SK-N-SH (cell line): ENCODE measurements around the gene DLD. TPM values are rescaled to one million over a fixed set of nuclear protein-coding genes. Genes with fewer than 3 reads are reported as not detected.
A peak's percentile ranks its signal among the peaks of the same experiment; 100 is the strongest.

ENCODE experiments used
- CTCF ChIA-PET: fragments of 300-600, 350-600 bp; formaldehyde crosslinking; extraction: SDS; loops from one replicate; lab custom pipeline; 2021; lab: Yijun Ruan, JAX
- POLR2A ChIA-PET: fragments of 350-600 bp; sonication (Branson Sonifier 250); formaldehyde crosslinking; extraction: SDS; loops from one replicate; lab custom pipeline; 2020; ENCODE audit warnings: antibody characterized with exemption, inconsistent platforms; lab: Yijun Ruan, JAX
- DNase-seq: peaks from one replicate; pipeline ENCODE4 v3.0.0; 2012
- H2AFZ ChIP-seq: fragments of 200-600 bp; sonication (generic); 2 replicates; pipeline ENCODE4 v1.8.1; 2016; ENCODE audit warnings: antibody characterized with exemption, mild to moderate bottlenecking, low read depth
- H3F3A ChIP-seq: fragments of 200-600 bp; sonication (generic); replicated peaks from 2 replicates; pipeline ENCODE3; 2016; ENCODE audit warnings: antibody characterized with exemption, mild to moderate bottlenecking; ENCODE audit not compliant: insufficient read depth
- H3K27ac ChIP-seq, 2 experiments: fragments of 200-500 bp in 1 of 2; fragments of 200-600 bp in 1 of 2; sonication (Bioruptor generic) in 1 of 2; sonication (generic), shearing (Covaris generic) in 1 of 2; 2 replicates each; pipeline versions ENCODE4 v1.5.1 to v1.6.1; 2014 to 2016; ENCODE audit warnings: low read depth in 2 of 2, inconsistent platforms in 1 of 2, low read length in 1 of 2, mild to moderate bottlenecking in 1 of 2, mixed read lengths in 1 of 2
- H3K27me3 ChIP-seq: fragments of 200-600 bp; sonication (generic), shearing (Covaris generic); 2 replicates; pipeline ENCODE4 v1.6.1; 2016; ENCODE audit warnings: mixed run types; ENCODE audit not compliant: insufficient read depth
- H3K36me3 ChIP-seq, 2 experiments: fragments of 200-500 bp in 1 of 2; fragments of 200-600 bp in 1 of 2; sonication (Bioruptor generic) in 1 of 2; sonication (generic) in 1 of 2; replicated peaks in 1 of 2; 2 replicates each; pipeline versions ENCODE3 to v1.5.1; 2014 to 2016; ENCODE audit warnings: low read length in 1 of 2, mild to moderate bottlenecking in 1 of 2; ENCODE audit not compliant: insufficient read depth in 2 of 2, control insufficient read depth in 1 of 2
- H3K4me1 ChIP-seq, 2 experiments: fragments of 200-500 bp in 1 of 2; fragments of 200-600 bp in 1 of 2; sonication (Bioruptor generic) in 1 of 2; sonication (generic), shearing (Covaris generic) in 1 of 2; 2 replicates each; pipeline versions ENCODE4 v1.5.1 to v1.6.1; 2014 to 2016; ENCODE audit warnings: low read depth in 1 of 2, low read length in 1 of 2, mixed run types in 1 of 2; ENCODE audit not compliant: insufficient read depth in 2 of 2, control insufficient read depth in 1 of 2
- H3K4me2 ChIP-seq: fragments of 200-600 bp; sonication (generic), shearing (Covaris generic); 2 replicates; pipeline ENCODE4 v1.6.1; 2017; ENCODE audit warnings: mixed run types
- H3K4me3 ChIP-seq, 2 experiments: fragments of 200-500 bp in 1 of 2; fragments of 200-600 bp in 1 of 2; sonication (Bioruptor generic) in 1 of 2; sonication (generic), shearing (Covaris generic) in 1 of 2; 2 replicates each; pipeline versions ENCODE4 v1.5.1 to v1.8.1; 2014 to 2016; ENCODE audit warnings: low read depth in 2 of 2, inconsistent platforms in 1 of 2, low read length in 1 of 2, mild to moderate bottlenecking in 1 of 2, mixed read lengths in 1 of 2, moderate library complexity in 1 of 2
- H3K79me2 ChIP-seq: fragments of 200-600 bp; sonication (generic); 2 replicates; pipeline ENCODE4 v1.8.1; 2017; ENCODE audit warnings: mild to moderate bottlenecking; ENCODE audit not compliant: insufficient read depth
- H3K9ac ChIP-seq: fragments of 200-600 bp; sonication (generic); 2 replicates; pipeline ENCODE4 v1.6.1; 2017; ENCODE audit warnings: mixed run types
- H3K9me2 ChIP-seq: fragments of 200-600 bp; sonication (generic); 2 replicates; pipeline ENCODE4 v1.6.1; 2017; ENCODE audit warnings: mixed run types
- H3K9me3 ChIP-seq: fragments of 200-600 bp; sonication (generic); 2 replicates; pipeline ENCODE4 v1.6.1; 2017; ENCODE audit warnings: mixed run types, mild to moderate bottlenecking, moderate library complexity
- H4K20me1 ChIP-seq: fragments of 200-600 bp; sonication (generic); 2 replicates; pipeline ENCODE4 v1.6.1; 2017; ENCODE audit warnings: mild to moderate bottlenecking, mixed run types; ENCODE audit not compliant: insufficient read depth
- CHD2 ChIP-seq: fragments of 150-350 bp; IDR thresholded peaks from 2 replicates; pipeline ENCODE4 v1.6.1; 2018; ENCODE audit warnings: low read length; ENCODE audit not compliant: partially characterized antibody
- FOSL2 ChIP-seq: IDR thresholded peaks from 2 replicates; pipeline ENCODE4 v1.4.0; 2012; ENCODE audit warnings: low read depth, mild to moderate bottlenecking, moderate library complexity, borderline replicate concordance
- FOXJ3 ChIP-seq: sonication (generic); formaldehyde crosslinking; IDR thresholded peaks from 2 replicates; pipeline ENCODE4 v1.5.1; 2020; ENCODE audit warnings: mild to moderate bottlenecking, missing genetic modification reagents
- GATA2 ChIP-seq: sonication (generic); formaldehyde crosslinking; IDR thresholded peaks from 2 replicates; pipeline ENCODE4 v1.5.0; 2020; ENCODE audit warnings: mild to moderate bottlenecking, missing genetic modification reagents
- JUND ChIP-seq: IDR thresholded peaks from 2 replicates; pipeline ENCODE4 v1.4.0; 2012
- MEF2A ChIP-seq: IDR thresholded peaks from 2 replicates; pipeline ENCODE4 v1.4.0; 2012; ENCODE audit warnings: low read depth, borderline replicate concordance
- NRF1 ChIP-seq: IDR thresholded peaks from 2 replicates; pipeline ENCODE4 v1.6.1; 2012; ENCODE audit warnings: low read depth, mild to moderate bottlenecking, low read length
- PBX3 ChIP-seq: IDR thresholded peaks from 2 replicates; pipeline ENCODE4; 2012
- POLR2AphosphoS5 ChIP-seq: IDR thresholded peaks from 2 replicates; pipeline ENCODE4 v1.6.1; 2012; ENCODE audit warnings: low read depth, low read length
- RAD21 ChIP-seq: IDR thresholded peaks from 2 replicates; pipeline ENCODE4 v1.6.1; 2012; ENCODE audit warnings: mild to moderate bottlenecking, low read length
- RFX5 ChIP-seq: IDR thresholded peaks from 2 replicates; pipeline ENCODE4 v1.6.1; 2012; ENCODE audit warnings: mild to moderate bottlenecking, improper control_type of control experiment, low read length
- RXRA ChIP-seq: IDR thresholded peaks from 2 replicates; pipeline ENCODE4 v1.4.0; 2012; ENCODE audit warnings: low read depth, mild to moderate bottlenecking, borderline replicate concordance
- SMC3 ChIP-seq: IDR thresholded peaks from 2 replicates; pipeline ENCODE4 v1.6.1; 2012; ENCODE audit warnings: low read depth, low read length, improper control_type of control experiment
- TAF1 ChIP-seq: IDR thresholded peaks from 2 replicates; pipeline ENCODE4 v1.6.1; 2012; ENCODE audit warnings: low read depth, mild to moderate bottlenecking, low read length, moderate library complexity, borderline replicate concordance
- TCF12 ChIP-seq: IDR thresholded peaks from 2 replicates; pipeline ENCODE4 v1.4.0; 2012
- TEAD4 ChIP-seq: IDR thresholded peaks from 2 replicates; pipeline ENCODE4 v1.4.0; 2012; ENCODE audit warnings: mild to moderate bottlenecking, borderline replicate concordance; ENCODE audit not compliant: insufficient read depth
- WGBS: methylation state at CpG from one replicate; pipeline ENCODE4 v1.1.6; 2017; ENCODE audit warnings: low lambda C conversion rate; 5-methylcytosine and 5-hydroxymethylcytosine counted together
- polyA plus RNA-seq, 3 experiments: library from polyadenylated mRNA; depleted of rRNA; stranded (reverse); fragments of >200 nt; gene quantifications; 2 replicates each; pipeline ENCODE4 v1.2.3, GENCODE V29; 2012
- TF ChIP-seq, protein P1 (sequence below): IDR thresholded peaks from 2 replicates; pipeline ENCODE4 v1.4.0; 2012; ENCODE audit warnings: low read depth, borderline replicate concordance
- TF ChIP-seq, protein P2 (sequence below): IDR thresholded peaks from 2 replicates; pipeline ENCODE4 v1.4.0; 2012; ENCODE audit warnings: low read depth

The DLD gene
- polyA plus RNA-seq, 1 of the 3 experiments (the other 2 are of a cell fraction) = 140 TPM

DNA sequence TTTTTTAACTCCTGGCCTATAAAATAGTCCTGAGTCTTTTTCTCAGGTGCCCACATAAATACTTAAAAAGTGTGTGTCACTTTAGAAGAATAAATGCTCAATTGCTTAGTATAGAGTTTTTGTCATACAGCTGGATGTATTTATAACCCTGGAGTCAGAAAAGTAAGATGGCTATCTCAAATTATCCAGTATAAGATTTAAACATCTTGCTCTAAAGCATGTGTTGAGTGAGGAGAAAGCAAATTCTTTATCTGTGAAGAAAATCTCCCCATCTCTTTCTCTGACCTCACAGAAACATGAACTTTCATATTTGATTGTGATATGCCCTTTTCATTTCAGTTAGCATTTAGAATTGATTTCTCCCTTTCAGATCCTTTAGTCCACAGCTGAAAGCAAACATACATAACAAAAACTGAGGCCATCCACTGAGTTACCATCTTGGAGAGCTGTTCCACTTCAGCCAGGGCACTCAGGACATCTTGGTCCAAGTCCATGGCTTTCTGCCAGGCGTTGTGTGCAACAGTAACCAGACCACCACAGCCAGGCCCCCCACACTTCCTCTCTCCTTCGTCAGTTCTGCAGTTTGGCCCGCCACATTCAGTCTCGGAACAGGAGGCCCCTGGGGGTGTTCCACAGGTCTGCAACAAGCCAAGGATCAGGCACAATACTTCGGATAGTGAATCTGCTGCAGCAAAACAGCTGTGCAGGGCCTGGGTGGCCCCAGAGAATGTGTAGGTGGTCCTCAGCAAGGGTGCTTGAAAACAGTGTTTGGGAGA, 40.9 kb downstream of the DLD start (continued):
- TF ChIP-seq SMC3 (no peak), TAF1 (no peak), NRF1 (no peak), GATA2 (peak; percentile 24), CHD2 (peak; percentile 24), TEAD4 (peak; percentile 56), MEF2A (0 out of 2 replicates have a peak, but pooled peaks have one; percentile 25)
- TF ChIP-seq, protein P1, sequence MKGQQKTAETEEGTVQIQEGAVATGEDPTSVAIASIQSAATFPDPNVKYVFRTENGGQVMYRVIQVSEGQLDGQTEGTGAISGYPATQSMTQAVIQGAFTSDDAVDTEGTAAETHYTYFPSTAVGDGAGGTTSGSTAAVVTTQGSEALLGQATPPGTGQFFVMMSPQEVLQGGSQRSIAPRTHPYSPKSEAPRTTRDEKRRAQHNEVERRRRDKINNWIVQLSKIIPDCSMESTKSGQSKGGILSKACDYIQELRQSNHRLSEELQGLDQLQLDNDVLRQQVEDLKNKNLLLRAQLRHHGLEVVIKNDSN = no peak
- TF ChIP-seq, all 33 proteins: peak for 16

DNA sequence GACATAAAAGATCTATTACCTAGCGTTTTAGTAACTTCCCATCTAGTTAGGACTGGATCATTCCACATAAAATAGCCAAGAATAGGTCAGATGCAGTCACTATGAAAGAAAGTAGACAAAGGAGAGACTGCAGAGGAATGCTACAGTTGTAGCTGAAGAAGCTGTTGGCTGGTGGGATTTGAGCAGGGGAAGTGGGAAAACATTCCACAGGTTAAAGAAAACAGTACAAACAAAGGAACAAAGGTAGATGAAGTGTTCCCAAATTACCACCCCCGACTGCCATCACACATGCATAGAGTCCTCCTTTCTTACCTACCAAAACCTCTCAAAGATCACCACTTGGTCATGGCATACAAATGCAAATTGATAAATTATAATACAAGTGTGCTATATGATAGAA, 41.8 kb downstream of the DLD start:
- no peaks in the 10 kb centered on the region for H4K20me1 ChIP-seq
- peaks cover 44 to 60% of the 10 kb centered on the region in 2 experiments for H3K4me1 ChIP-seq
- ChIA-PET CTCF (interaction anchor here (0.6 to 4.5 kb wide), 5 partner anchors 10 to 213 kb away, joined by 3 to 25 read pairs (median 4); partner anchors contain the start of gene LAMB1), POLR2A (no interaction called here)
- H3K4me3 ChIP-seq = no peak overlapping the region
- H3K9me2 ChIP-seq = no peaks in the 10 kb centered on the region
- no peak overlapping the region for H2AFZ ChIP-seq
- peak overlapping the region; percentile 49; the same call in 1 of the 2 replicates for H3K4me2 ChIP-seq
- H3K9ac ChIP-seq = no peak overlapping the region
- no peaks in the 10 kb centered on the region for H3K9me3 ChIP-seq
- no peak for DNase-seq
- TF ChIP-seq TEAD4 = no peak
- TF ChIP-seq POLR2AphosphoS5 = 0 out of 2 replicates have a peak, but pooled peaks have one; percentile 7
- peak overlapping the region; percentile 94 to 98 for H3K27ac ChIP-seq
- peaks cover 91 to 99% of the 10 kb centered on the region in 2 experiments for H3K36me3 ChIP-seq
- H3K27me3 ChIP-seq = no peaks in the 10 kb centered on the region
- H3F3A ChIP-seq = peaks cover 78% of the 10 kb centered on the region
- WGBS = 79% methylated on average over 2 of the region's 2 CpGs
- H3K79me2 ChIP-seq = peaks cover 40% of the 10 kb centered on the region

DNA sequence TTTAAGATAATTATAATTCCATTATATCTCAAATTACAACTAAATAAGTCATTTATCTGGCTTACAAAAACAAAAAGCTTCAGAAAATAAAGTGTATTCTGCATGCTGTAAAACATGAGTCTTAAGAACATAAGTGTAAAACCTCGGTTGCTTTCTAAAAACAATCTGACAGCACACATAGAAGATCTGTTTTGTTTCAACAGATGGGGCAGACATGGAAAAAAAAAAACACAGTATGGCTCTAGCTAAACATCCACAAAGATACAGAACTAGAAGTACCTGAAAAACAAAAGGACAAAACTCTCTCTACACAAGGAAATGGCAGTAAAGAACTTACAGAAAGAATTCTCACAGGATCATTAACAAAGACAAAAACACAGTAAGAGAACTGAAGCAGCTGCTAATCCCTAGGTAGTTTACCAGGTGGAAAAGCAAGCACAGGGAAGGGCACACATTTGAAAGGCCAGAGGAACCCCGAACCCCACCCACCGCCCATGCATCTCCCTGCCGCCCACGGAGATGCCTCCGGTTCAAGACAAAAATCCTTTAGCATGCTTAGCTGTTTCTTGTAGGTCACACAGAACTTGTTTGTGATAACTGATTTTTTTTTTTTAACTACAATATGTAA, 42.5 kb downstream of the DLD start:
- no peaks in the 10 kb centered on the region for H4K20me1 ChIP-seq
- H3K9ac ChIP-seq = 0 out of 2 replicates have a peak overlapping the region, but pooled peaks have one; percentile 8
- H3K9me3 ChIP-seq = no peaks in the 10 kb centered on the region
- CTCF ChIA-PET = interaction anchor here (0.7 to 4.5 kb wide), 6 partner anchors 10 to 213 kb away, joined by 3 to 25 read pairs (median 4); partner anchors contain the start of gene LAMB1
- H3F3A ChIP-seq = peaks cover 80% of the 10 kb centered on the region
- H3K79me2 ChIP-seq = peaks cover 38% of the 10 kb centered on the region
- peak overlapping the region; percentile 18; the same call in 1 of the 2 replicates for H3K4me2 ChIP-seq
- H3K9me2 ChIP-seq = no peaks in the 10 kb centered on the region
- peak overlapping the region; percentile 94 to 98 for H3K27ac ChIP-seq
- H3K27me3 ChIP-seq = no peaks in the 10 kb centered on the region
- TF ChIP-seq, protein P2, sequence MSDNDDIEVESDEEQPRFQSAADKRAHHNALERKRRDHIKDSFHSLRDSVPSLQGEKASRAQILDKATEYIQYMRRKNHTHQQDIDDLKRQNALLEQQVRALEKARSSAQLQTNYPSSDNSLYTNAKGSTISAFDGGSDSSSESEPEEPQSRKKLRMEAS = no peak
- TF ChIP-seq RFX5 = no peak
- TF ChIP-seq SMC3 = no peak
- TF ChIP-seq JUND = no peak
- no peak for TF ChIP-seq TAF1
- no peak for TF ChIP-seq FOXJ3 (CRISPR knock-in tag)
- no peak for TF ChIP-seq RAD21
- no peak for TF ChIP-seq RXRA
- peak; percentile 30 for TF ChIP-seq PBX3
- peak; percentile 74 for TF ChIP-seq TCF12
- no peak for TF ChIP-seq FOSL2
- DNase-seq = no peak
- WGBS = 74% methylated on average over 6 of the region's 6 CpGs
- POLR2A ChIA-PET = no interaction called here
- peaks cover 51 to 67% of the 10 kb centered on the region in 2 experiments for H3K4me1 ChIP-seq
- H3K4me3 ChIP-seq = no peak overlapping the region
- no peak overlapping the region for H2AFZ ChIP-seq
- peaks cover 86 to 97% of the 10 kb centered on the region in 2 experiments for H3K36me3 ChIP-seq
